Psoas muscle (tissue), 8 donors: Measurements from ENCODE around the gene PALD1. TPM values are rescaled to one million over a fixed set of nuclear protein-coding genes. Genes with fewer than 3 reads are reported as not detected.
A peak's percentile ranks its signal among the peaks of the same experiment; 100 is the strongest.

ENCODE experiments used
- ATAC-seq, 4 donors: fragments of 200-7000 bp; cut with Tn5 transposase; one replicate each; pipeline ENCODE4 v1.9.1; 2020; ENCODE audit warnings: moderate library complexity in 3 of 4, mild to moderate bottlenecking in 2 of 4
- DNase-seq, 2 donors: peaks; one replicate each; pipeline ENCODE4 v3.0.0-alpha.2; 2020
- H3K27ac ChIP-seq: fragments of 200-600 bp; one replicate; pipeline ENCODE4 v1.8.0; 2022
- H3K27me3 ChIP-seq, 3 donors: fragments of 200-600 bp in 1 of 3; one replicate each; pipeline versions ENCODE4 v1.6.1 to v1.8.0; 2013 to 2022; ENCODE audit warnings: low read length in 2 of 3, mild to moderate bottlenecking in 2 of 3, moderate library complexity in 1 of 3; ENCODE audit not compliant: insufficient read depth in 3 of 3
- H3K36me3 ChIP-seq, 2 donors: fragments of 200-600 bp in 1 of 2; one replicate each; pipeline versions ENCODE4 v1.6.1 to v1.8.0; 2013 to 2022; ENCODE audit warnings: low read depth in 1 of 2, mild to moderate bottlenecking in 1 of 2, moderate library complexity in 1 of 2; ENCODE audit not compliant: insufficient read depth in 1 of 2
- H3K4me1 ChIP-seq: fragments of 200-600 bp; one replicate; pipeline ENCODE4 v1.8.0; 2022
- H3K4me3 ChIP-seq: fragments of 200-600 bp; one replicate; pipeline ENCODE4 v1.8.0; 2022; ENCODE audit warnings: mild to moderate bottlenecking
- H3K9me3 ChIP-seq: fragments of 200-600 bp; one replicate; pipeline ENCODE4 v1.8.0; 2022
- WGBS, 3 donors: extraction: QIAGEN DNeasy Blood & Tissue Kit; methylation state at CpG; one replicate each; pipeline versions ENCODE4 v1.1.6 to v1.1.7; 2013; 5-methylcytosine and 5-hydroxymethylcytosine counted together
- intact Hi-C, 2 donors: fragments of 100-400 bp; cut with DNase I; formaldehyde crosslinking; loops; one replicate each; pipeline versions ENCODE4 v1.11.0 to v1.14.2; 2022
- long read RNA-seq, 2 donors: library from polyadenylated mRNA; unstranded; transcript quantifications; one replicate each; pipeline ENCODE4 v2.0.0, GENCODE V29; 2021
- polyA plus RNA-seq, 3 donors: library from polyadenylated mRNA; stranded (reverse); fragments of 200-250 nt; gene quantifications; one replicate each; pipeline ENCODE4 v1.2.3, GENCODE V29; 2013
- total RNA-seq, 4 donors: library from RNA; stranded (reverse); fragmentation: NEBNext Ultra II Directional in 2 of 4; extraction: Animal tissue kit (Norgen Biotek cat#: 25700) in 2 of 4; gene quantifications; one replicate each; pipeline versions ENCODE4 v1.2.1 to v1.2.4, GENCODE V29; 2021 to 2023
- TF ChIP-seq, protein P1 (sequence below): fragments of 200-600 bp; IDR thresholded peaks from one replicate; pipeline ENCODE4 v1.8.0; 2022; ENCODE audit warnings: antibody characterized with exemption
- donor health status: healthy with polysubstance abuse.
- donor health status: DM: no; HTN: no; CAD: no; lungs with moderate emphysema.
- donor health status: Bipolar disorder and iron deficiency.
- donor health status: healthy.
- donor health status: DM: yes; HTN: yes; CAD: no.
- donor health status: DM: no; HTN: no; CAD: no.
- donor health status: DM: no; HTN: no; CAD: no.
- donor health status: DM: yes; HTN: yes; CAD: no.

PALD1 gene
- 1 to 10 TPM; 2.8 to 4.0 (median 3.3) TPM for total RNA-seq
- 1 to 10 TPM; 1.0 to 2.5 (median 2.4) TPM for polyA plus RNA-seq
- long read RNA-seq, donor 1, full-length matches to known transcripts: 1 of 4 reads
- long read RNA-seq, donor 1, partial matches to known transcripts: 2 of 4 reads
- long read RNA-seq, donor 1, other reads (novel, unspliced or antisense): 1 of 4 reads
- long read RNA-seq, donor 2, full-length matches to known transcripts: 1 of 10 reads
- long read RNA-seq, donor 2, partial matches to known transcripts: 4 of 10 reads
- long read RNA-seq, donor 2, other reads (novel, unspliced or antisense): 5 of 10 reads

DNA sequence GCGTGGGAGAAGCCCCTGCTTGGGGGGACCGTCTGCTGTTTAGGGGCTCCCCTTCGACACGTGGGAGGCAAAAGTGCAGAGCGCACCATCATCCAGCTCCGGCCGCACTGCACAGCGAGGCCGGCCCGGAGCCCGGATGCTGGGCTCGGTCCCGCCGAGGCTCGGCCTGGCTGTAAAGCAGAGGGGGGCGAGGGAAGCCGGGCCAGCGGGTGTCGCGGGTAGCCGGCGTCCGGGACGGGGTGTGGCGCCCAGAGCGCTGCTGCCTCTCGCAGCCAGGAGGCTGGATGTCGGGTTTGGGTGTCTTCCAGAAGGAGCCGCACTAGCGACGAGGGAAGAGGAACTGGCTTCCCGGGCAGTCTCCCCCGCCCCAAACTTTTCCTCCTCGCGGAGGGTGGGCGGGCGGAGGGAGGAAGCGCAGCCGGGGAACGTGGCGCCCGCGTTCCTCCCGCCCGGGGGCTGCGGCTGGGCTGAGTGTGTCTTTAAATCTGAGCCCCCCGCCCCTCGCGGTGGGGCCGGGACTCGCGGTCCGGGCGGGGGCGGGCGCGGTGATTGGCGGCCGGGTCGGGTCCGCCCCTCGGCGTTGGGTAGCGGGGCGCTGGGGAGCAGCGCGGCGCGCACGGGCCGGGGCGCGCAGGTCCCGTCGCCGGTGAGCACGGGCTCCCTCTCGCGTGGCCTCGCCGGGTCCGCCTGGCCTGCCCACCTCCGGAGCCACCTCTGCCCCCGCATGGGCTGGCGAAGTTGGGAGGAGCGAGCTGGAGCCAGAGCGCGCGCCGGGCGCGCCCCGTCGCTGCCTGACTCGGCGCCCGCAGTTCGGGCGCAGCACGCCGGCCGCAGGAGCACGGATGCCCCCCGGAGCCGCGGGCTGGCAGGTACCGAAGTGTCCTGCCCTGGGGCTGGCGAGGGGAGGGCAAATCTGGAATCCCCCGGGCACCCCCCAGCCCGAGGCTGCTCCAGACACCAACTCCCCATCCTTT, at the start of gene PALD1:
Gene PALD1, plus strand, starts transcription at position 577 of the 974 bp plus-strand sequence. CDS start 47,185 bp downstream, outside the sequence.
- no peaks in the 10 kb centered on the region for H3K36me3 ChIP-seq
- H3K27ac ChIP-seq: peak within 1 kb of the TSS; percentile 59
- H3K9me3 ChIP-seq: no peaks in the 10 kb centered on the region
- no peaks in the 10 kb centered on the region for H3K27me3 ChIP-seq
- 1 to 3% (median 1%) methylated on average over 62 to 110 of the region's 110 CpGs for WGBS, 3 donors
- intact Hi-C loops: loop anchor here in 1 of 2 donors (5.0 kb wide), 1 partner anchor 34 kb away; no protein-coding TSS in a partner anchor
- ATAC-seq (peak; percentile 5 to 49 (median 41)), DNase-seq (peak; percentile 72 to 82)
- TF ChIP-seq, protein P1, sequence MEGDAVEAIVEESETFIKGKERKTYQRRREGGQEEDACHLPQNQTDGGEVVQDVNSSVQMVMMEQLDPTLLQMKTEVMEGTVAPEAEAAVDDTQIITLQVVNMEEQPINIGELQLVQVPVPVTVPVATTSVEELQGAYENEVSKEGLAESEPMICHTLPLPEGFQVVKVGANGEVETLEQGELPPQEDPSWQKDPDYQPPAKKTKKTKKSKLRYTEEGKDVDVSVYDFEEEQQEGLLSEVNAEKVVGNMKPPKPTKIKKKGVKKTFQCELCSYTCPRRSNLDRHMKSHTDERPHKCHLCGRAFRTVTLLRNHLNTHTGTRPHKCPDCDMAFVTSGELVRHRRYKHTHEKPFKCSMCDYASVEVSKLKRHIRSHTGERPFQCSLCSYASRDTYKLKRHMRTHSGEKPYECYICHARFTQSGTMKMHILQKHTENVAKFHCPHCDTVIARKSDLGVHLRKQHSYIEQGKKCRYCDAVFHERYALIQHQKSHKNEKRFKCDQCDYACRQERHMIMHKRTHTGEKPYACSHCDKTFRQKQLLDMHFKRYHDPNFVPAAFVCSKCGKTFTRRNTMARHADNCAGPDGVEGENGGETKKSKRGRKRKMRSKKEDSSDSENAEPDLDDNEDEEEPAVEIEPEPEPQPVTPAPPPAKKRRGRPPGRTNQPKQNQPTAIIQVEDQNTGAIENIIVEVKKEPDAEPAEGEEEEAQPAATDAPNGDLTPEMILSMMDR: peak; percentile 22
- peak within 1 kb of the TSS; percentile 72 for H3K4me3 ChIP-seq
- peaks cover 52% of the 10 kb centered on the region for H3K4me1 ChIP-seq

DNA sequence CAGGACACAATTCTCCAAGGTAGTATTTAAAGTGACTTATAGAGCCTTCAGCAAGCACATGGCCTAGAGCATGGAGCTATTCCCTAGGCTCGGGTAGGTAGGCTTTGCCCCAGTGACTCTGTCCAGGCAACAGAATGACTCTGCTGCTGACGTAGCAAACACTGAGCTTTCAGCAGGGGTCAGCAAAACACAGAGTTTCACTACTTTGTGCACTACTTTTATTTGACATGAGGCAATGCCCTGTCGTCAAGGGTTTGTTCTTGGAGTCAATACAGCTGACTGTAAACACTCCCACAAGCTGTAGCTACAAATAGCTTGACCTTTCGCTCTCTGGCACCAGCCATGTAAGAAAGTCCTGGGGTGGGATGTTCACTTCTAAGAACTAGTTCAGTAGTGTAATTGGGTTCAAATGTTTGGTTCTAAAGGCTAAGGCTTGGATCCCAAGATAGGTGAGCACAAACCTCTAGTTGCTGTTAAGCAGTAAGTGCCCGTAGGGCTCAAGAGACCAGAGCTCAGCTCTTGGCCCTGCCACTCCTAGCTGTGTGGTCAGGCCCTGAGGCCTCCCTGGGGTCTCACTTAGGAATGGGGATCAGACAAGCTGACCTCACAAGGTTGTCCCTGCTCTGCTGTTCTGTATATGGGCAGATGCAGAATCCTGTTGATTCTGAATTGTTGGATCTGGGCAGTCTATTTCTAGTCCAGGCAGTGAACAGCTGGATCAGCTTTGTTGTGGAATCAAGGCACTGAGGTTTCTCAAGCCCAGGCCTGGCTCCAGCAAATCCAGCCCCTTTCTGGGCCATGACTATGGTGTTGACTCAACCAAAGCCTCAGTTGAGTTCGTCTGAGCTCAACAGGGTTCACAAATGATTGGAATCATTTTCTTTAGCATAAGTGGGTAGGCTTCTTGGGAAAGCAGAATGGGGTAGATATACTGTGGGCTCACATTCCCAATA, 47.8 kb upstream of the PALD1 start:
- Histone ChIP-seq H3K27me3 (no peaks in the 10 kb centered on the region), H3K36me3 (peaks cover 0 to 31% of the 10 kb centered on the region in 2 donors), H3K9me3 (no peaks in the 10 kb centered on the region), H3K4me3 (no peak overlapping the region), H3K27ac (peak overlapping the region; percentile 74), H3K4me1 (peaks cover 56% of the 10 kb centered on the region)
- TF ChIP-seq, protein P1: peak; percentile 12
- intact Hi-C loops: no loop called here
- 11 to 14% (median 14%) methylated on average over 6 of the region's 6 CpGs for WGBS, 3 donors
- DNase-seq: peak; percentile 62 to 80
- peak; percentile 82 to 89 (median 88) for ATAC-seq

DNA sequence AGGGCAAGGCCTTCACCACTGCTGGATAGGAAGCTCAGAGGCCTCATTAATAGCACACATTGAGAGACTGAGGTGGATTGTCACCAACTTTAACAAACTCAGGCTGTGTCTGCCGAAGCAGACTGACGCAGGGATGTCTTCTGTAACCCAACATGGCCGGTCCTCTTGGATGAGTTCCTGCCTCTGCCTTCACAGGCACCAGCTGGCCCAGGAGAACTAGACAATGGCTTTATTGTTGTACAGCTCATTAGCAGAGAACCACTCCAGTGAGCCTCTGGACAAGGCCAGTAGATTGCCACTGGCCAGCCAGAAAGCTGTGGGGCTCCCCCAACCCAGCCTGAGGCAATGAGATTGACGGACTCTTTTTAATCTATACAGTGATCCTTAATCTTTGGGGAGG, 46.5 kb upstream of the PALD1 start:
- Histone ChIP-seq H3K27me3 (no peaks in the 10 kb centered on the region), H3K36me3 (peaks cover 0 to 18% of the 10 kb centered on the region in 2 donors), H3K9me3 (no peaks in the 10 kb centered on the region), H3K4me1 (peaks cover 43% of the 10 kb centered on the region), H3K27ac (peak overlapping the region; percentile 74), H3K4me3 (no peak overlapping the region)
- intact Hi-C loops: no loop called here
- TF ChIP-seq, protein P1: no peak
- whole genome bisulfite sequencing, 3 donors: 52 to 71% (median 58%) methylated on average over 4 of the region's 4 CpGs
- no peak for ATAC-seq
- DNase-seq: no peak

DNA sequence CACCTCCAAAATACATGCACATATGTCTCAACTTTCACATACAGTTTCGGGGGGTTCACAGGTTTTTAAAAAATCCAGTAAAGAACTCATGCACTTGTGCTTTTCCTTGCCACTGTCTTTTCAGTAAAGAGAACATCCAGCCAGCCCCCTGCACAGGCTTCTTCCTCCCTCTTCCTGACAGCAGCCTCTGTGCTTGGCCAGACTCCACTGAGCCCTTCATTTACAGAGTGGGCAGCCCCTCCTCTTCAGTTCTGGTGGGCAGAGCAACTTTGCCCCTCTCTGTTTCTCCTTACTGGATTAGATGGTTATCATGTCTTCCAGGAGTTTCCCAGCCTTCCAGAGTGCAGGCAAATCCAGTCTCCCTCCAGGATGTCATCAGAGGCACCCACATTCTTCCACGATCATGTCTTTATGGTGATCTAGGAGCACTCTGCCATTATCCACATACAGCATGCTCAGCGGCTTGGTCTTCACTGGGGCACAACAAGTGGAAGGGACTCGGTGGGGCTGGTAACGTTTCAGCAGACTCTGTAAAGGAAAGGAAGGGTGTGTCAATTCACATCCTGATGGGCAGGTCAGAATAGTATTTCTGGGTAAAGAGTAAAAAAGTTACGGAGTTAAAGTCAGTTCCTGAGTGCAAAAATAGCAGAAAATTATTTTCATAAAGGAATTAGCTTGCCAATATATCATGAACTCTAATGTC, 45.9 kb upstream of the PALD1 start:
- Histone ChIP-seq H3K27me3 (no peaks in the 10 kb centered on the region), H3K4me1 (peaks cover 37% of the 10 kb centered on the region), H3K36me3 (peaks cover 0 to 15% of the 10 kb centered on the region in 2 donors), H3K9me3 (no peaks in the 10 kb centered on the region), H3K4me3 (no peak overlapping the region), H3K27ac (no peak overlapping the region)
- 61 to 68% (median 67%) methylated on average over 6 of the region's 6 CpGs for WGBS, 3 donors
- TF ChIP-seq, protein P1: no peak
- DNase-seq (no peak), ATAC-seq (no peak)
- intact Hi-C loops: no loop called here
